Measurements from ENCODE around the gene FKBP15. TPM values are rescaled to one million over a fixed set of nuclear protein-coding genes. Genes with fewer than 3 reads are reported as not detected.

Gene FKBP15
- total RNA-seq, 1 donor from 2014 or later: 84.6 TPM

- no peak for DNase-seq
- H3K27me3 ChIP-seq (ENCODE audit: low read depth): peaks cover 14% of the 10 kb centered on the region
- no peaks in the 10 kb centered on the region for H3K9me3 ChIP-seq
- no peak overlapping the region for H3K27ac ChIP-seq
- intact Hi-C loops (cut with DNase I): no loop called here
- no peaks in the 10 kb centered on the region for H3K4me1 ChIP-seq
- H3K4me3 ChIP-seq: no peak overlapping the region
- ATAC-seq: no peak
- TF ChIP-seq CTCF (IDR thresholded peaks at IDR 0.05): no peak
- H3K36me3 ChIP-seq: no peaks in the 10 kb centered on the region
Measured at GRCh38 chr9:113139953-113140352, 81.1 kb downstream of the FKBP15 start.

GRCh38 chr9:113139225-113139829 is 81.8 kb downstream of the FKBP15 start:
- TF ChIP-seq CTCF (IDR thresholded peaks at IDR 0.05): no peak
- ATAC-seq: no peak

GRCh38 chr9:113138760-113139159 is 82.3 kb downstream of the FKBP15 start:
- ATAC-seq (no peak), DNase-seq (no peak)
- no peaks in the 10 kb centered on the region for H3K36me3 ChIP-seq
- no peak overlapping the region for H3K4me3 ChIP-seq
- H3K9me3 ChIP-seq: no peaks in the 10 kb centered on the region
- peaks cover 11% of the 10 kb centered on the region for H3K27me3 ChIP-seq (ENCODE audit: low read depth)
- no peak for TF ChIP-seq CTCF (IDR thresholded peaks at IDR 0.05)
- intact Hi-C loops (cut with DNase I): no loop called here
- no peak overlapping the region for H3K27ac ChIP-seq
- no peaks in the 10 kb centered on the region for H3K4me1 ChIP-seq

More at GRCh38 chr9:113139225-113139829, 81.8 kb downstream of the FKBP15 start:
- no peak for DNase-seq
- no peaks in the 10 kb centered on the region for H3K9me3 ChIP-seq
- intact Hi-C loops (cut with DNase I): no loop called here
- no peak overlapping the region for H3K27ac ChIP-seq
- H3K27me3 ChIP-seq (ENCODE audit: low read depth): peaks cover 14% of the 10 kb centered on the region
- H3K4me1 ChIP-seq: no peaks in the 10 kb centered on the region
- no peak overlapping the region for H3K4me3 ChIP-seq
- no peaks in the 10 kb centered on the region for H3K36me3 ChIP-seq

GRCh38 chr9:113137196-113138168 is 83.6 kb downstream of the FKBP15 start:
- DNase-seq (no peak), ATAC-seq (no peak)
- Histone ChIP-seq H3K4me3 (no peak overlapping the region), H3K36me3 (no peaks in the 10 kb centered on the region), H3K4me1 (no peaks in the 10 kb centered on the region), H3K27me3 (ENCODE audit: low read depth) (no peaks in the 10 kb centered on the region), H3K27ac (no peak overlapping the region), H3K9me3 (no peaks in the 10 kb centered on the region)
- intact Hi-C loops (cut with DNase I): no loop called here
- TF ChIP-seq CTCF (IDR thresholded peaks at IDR 0.05): no peak

- H3K27ac ChIP-seq: no peak overlapping the region
- H3K27me3 ChIP-seq (ENCODE audit: low read depth): no peaks in the 10 kb centered on the region
- no peaks in the 10 kb centered on the region for H3K4me1 ChIP-seq
- H3K36me3 ChIP-seq: no peaks in the 10 kb centered on the region
- intact Hi-C loops (cut with DNase I): no loop called here
- no peak overlapping the region for H3K4me3 ChIP-seq
- DNase-seq (no peak), ATAC-seq (no peak)
- TF ChIP-seq CTCF (IDR thresholded peaks at IDR 0.05): no peak
- no peaks in the 10 kb centered on the region for H3K9me3 ChIP-seq
Measured at GRCh38 chr9:113131689-113132151, 89.4 kb downstream of the FKBP15 start.

All from lower lobe of right lung (tissue), 2 donors.